ENCODE data around the gene TMEM11. TPM values are rescaled to one million over a fixed set of nuclear protein-coding genes. Genes with fewer than 3 reads are reported as not detected.

Gene TMEM11
- total RNA-seq, 2 donors from 2014 or later, result 26.7 to 27.3 TPM

- no peak for ATAC-seq
- DNase-seq, result no peak
- intact Hi-C loops (cut with DNase I), result no loop called here
These were observed 2.0 kb upstream of the TMEM11 start for GRCh38 chr17:21215935-21216334.

GRCh38 chr17:21214777-21215541 lies 998 bp upstream of the TMEM11 start:
- intact Hi-C loops (cut with DNase I), result loop anchor here in 1 of 2 donors (5.0 kb wide), 2 partner anchors 48 to 88 kb away; partner anchors contain the start of gene DHRS7B
- DNase-seq (no peak), ATAC-seq (peak; percentile 5 to 9)

GRCh38 chr17:21213638-21214014 lies 335 bp downstream of the TMEM11 start:
- ATAC-seq (peak; percentile 12 to 56), DNase-seq (peak; percentile 70)
- intact Hi-C loops (cut with DNase I), result loop anchor here in 1 of 2 donors (5.0 kb wide), 2 partner anchors 46 to 86 kb away; partner anchors contain the start of gene DHRS7B

GRCh38 chr17:21212826-21213637 lies 929 bp downstream of the TMEM11 start:
- intact Hi-C loops (cut with DNase I), result loop anchor here in 1 of 2 donors (5.0 kb wide), 2 partner anchors 46 to 86 kb away; partner anchors contain the start of gene DHRS7B
- DNase-seq, result no peak
- ATAC-seq, result no peak

GRCh38 chr17:21211825-21212479 lies 2.0 kb downstream of the TMEM11 start:
- no peak for ATAC-seq
- DNase-seq, result no peak
- intact Hi-C loops (cut with DNase I), result loop anchor here in 1 of 2 donors (5.0 kb wide), 2 partner anchors 45 to 85 kb away; partner anchors contain the start of gene DHRS7B

- intact Hi-C loops (cut with DNase I), result loop anchor here in 1 of 2 donors (5.0 kb wide), 2 partner anchors 43 to 83 kb away; partner anchors contain the start of gene DHRS7B
- no peak for ATAC-seq
These were observed 3.4 kb downstream of the TMEM11 start for GRCh38 chr17:21210411-21211076.

GRCh38 chr17:21209511-21210175 lies 4.3 kb downstream of the TMEM11 start:
- ATAC-seq (no peak), DNase-seq (peak; percentile 36)
- intact Hi-C loops (cut with DNase I), result loop anchor here in 1 of 2 donors (5.0 kb wide), 2 partner anchors 42 to 82 kb away; partner anchors contain the start of gene DHRS7B

More at GRCh38 chr17:21210411-21211076, 3.4 kb downstream of the TMEM11 start:
- DNase-seq, result no peak

- DNase-seq (no peak), ATAC-seq (no peak)
- intact Hi-C loops (cut with DNase I), result no loop called here
These were observed 5.6 kb downstream of the TMEM11 start for GRCh38 chr17:21208352-21208751.

GRCh38 chr17:21204935-21205334 lies 9.0 kb downstream of the TMEM11 start:
- DNase-seq (no peak), ATAC-seq (peak in 1 of 2 donors; percentile 14)
- intact Hi-C loops (cut with DNase I), result no loop called here

GRCh38 chr17:21202512-21202911 lies 11.4 kb downstream of the TMEM11 start:
- ATAC-seq (no peak), DNase-seq (no peak)
- intact Hi-C loops (cut with DNase I), result no loop called here

GRCh38 chr17:21201874-21202273 lies 12.1 kb downstream of the TMEM11 start:
- intact Hi-C loops (cut with DNase I), result no loop called here
- ATAC-seq, result no peak
- DNase-seq, result no peak

- DNase-seq (no peak), ATAC-seq (peak; percentile 21 to 45)
These were observed 12.7 kb downstream of the TMEM11 start for GRCh38 chr17:21201298-21201595.

GRCh38 chr17:21200590-21201297 lies 13.2 kb downstream of the TMEM11 start:
- no peak for DNase-seq
- intact Hi-C loops (cut with DNase I), result no loop called here
- ATAC-seq, result no peak

More at GRCh38 chr17:21201298-21201595, 12.7 kb downstream of the TMEM11 start:
- intact Hi-C loops (cut with DNase I), result no loop called here

GRCh38 chr17:21199856-21200255 lies 14.1 kb downstream of the TMEM11 start:
- ATAC-seq, result no peak
- intact Hi-C loops (cut with DNase I), result no loop called here

GRCh38 chr17:21199311-21199710 lies 14.7 kb downstream of the TMEM11 start:
- ATAC-seq, result peak in 1 of 2 donors; percentile 13
- no peak for DNase-seq

More at GRCh38 chr17:21199856-21200255, 14.1 kb downstream of the TMEM11 start:
- DNase-seq, result no peak

GRCh38 chr17:21198411-21198810 lies 15.6 kb downstream of the TMEM11 start:
- DNase-seq, result no peak
- intact Hi-C loops (cut with DNase I), result no loop called here
- peak in 1 of 2 donors; percentile 7 for ATAC-seq

More at GRCh38 chr17:21199311-21199710, 14.7 kb downstream of the TMEM11 start:
- intact Hi-C loops (cut with DNase I), result no loop called here

GRCh38 chr17:21196126-21196525 lies 17.8 kb downstream of the TMEM11 start:
- ATAC-seq, result no peak
- no peak for DNase-seq
- intact Hi-C loops (cut with DNase I), result no loop called here

- intact Hi-C loops (cut with DNase I), result no loop called here
- ATAC-seq (peak; percentile 51 to 74), DNase-seq (peak; percentile 48)
These were observed 19.3 kb downstream of the TMEM11 start for GRCh38 chr17:21194703-21195102.

Measured in left cardiac atrium (tissue), 4 donors.